Bronchial epithelial cell (primary cell): Measurements from ENCODE around the gene RFTN1. TPM values are rescaled to one million over a fixed set of nuclear protein-coding genes. Genes with fewer than 3 reads are reported as not detected.

Experiments used
- DNase-seq: peaks from one replicate; pipeline ENCODE4 v3.0.0-alpha.2; 2010; ENCODE audit warnings: low read depth
- FAIRE-seq: peaks from 2 replicates; lab custom pipeline; 2011; peaks lifted over from hg19 to GRCh38; lab: Jason Lieb, UNC
- H3K27me3 ChIP-seq: 2 replicates; pipeline ENCODE4 v1.5.1; 2011; ENCODE audit warnings: low read length; ENCODE audit not compliant: control insufficient read depth, insufficient read depth
- H3K36me3 ChIP-seq: 2 replicates; pipeline ENCODE4 v1.5.1; 2011; ENCODE audit warnings: low read length; ENCODE audit not compliant: control insufficient read depth, insufficient read depth
- H3K4me3 ChIP-seq: 2 replicates; pipeline ENCODE4 v1.5.1; 2011; ENCODE audit warnings: mild to moderate bottlenecking, low read depth, low read length, control low read depth
- total RNA-seq: library from RNA; depleted of rRNA; stranded (reverse); fragments of >200 nt; gene quantifications from 2 replicates; pipeline ENCODE4 v1.2.1, GENCODE V29; 2014
- TF ChIP-seq, protein P1 (sequence below): IDR thresholded peaks from 2 replicates; pipeline ENCODE4 v1.5.1; 2011; ENCODE audit warnings: mild to moderate bottlenecking, moderate library complexity, low read length, control low read depth, inconsistent platforms; ENCODE audit not compliant: insufficient read depth, severe bottlenecking

Gene RFTN1
- total RNA-seq, 1 donor from 2014 or later, result 9.2 TPM

- DNase-seq, result no peak
- no peak for FAIRE-seq
- TF ChIP-seq, protein P1, sequence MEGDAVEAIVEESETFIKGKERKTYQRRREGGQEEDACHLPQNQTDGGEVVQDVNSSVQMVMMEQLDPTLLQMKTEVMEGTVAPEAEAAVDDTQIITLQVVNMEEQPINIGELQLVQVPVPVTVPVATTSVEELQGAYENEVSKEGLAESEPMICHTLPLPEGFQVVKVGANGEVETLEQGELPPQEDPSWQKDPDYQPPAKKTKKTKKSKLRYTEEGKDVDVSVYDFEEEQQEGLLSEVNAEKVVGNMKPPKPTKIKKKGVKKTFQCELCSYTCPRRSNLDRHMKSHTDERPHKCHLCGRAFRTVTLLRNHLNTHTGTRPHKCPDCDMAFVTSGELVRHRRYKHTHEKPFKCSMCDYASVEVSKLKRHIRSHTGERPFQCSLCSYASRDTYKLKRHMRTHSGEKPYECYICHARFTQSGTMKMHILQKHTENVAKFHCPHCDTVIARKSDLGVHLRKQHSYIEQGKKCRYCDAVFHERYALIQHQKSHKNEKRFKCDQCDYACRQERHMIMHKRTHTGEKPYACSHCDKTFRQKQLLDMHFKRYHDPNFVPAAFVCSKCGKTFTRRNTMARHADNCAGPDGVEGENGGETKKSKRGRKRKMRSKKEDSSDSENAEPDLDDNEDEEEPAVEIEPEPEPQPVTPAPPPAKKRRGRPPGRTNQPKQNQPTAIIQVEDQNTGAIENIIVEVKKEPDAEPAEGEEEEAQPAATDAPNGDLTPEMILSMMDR, result no peak
- Histone ChIP-seq H3K36me3 (peaks cover 1% of the 10 kb centered on the region), H3K4me3 (no peak overlapping the region), H3K27me3 (no peaks in the 10 kb centered on the region)
These were observed 180.5 kb downstream of the RFTN1 start for GRCh38 chr3:16332904-16333426.

- TF ChIP-seq, protein P1, result no peak
- Histone ChIP-seq H3K27me3 (no peaks in the 10 kb centered on the region), H3K4me3 (no peak overlapping the region), H3K36me3 (peaks cover 3% of the 10 kb centered on the region)
- FAIRE-seq, result no peak
- DNase-seq, result no peak
These were observed 182.1 kb downstream of the RFTN1 start for GRCh38 chr3:16331319-16331883.

- no peak for FAIRE-seq
- Histone ChIP-seq H3K36me3 (peaks cover 3% of the 10 kb centered on the region), H3K4me3 (no peak overlapping the region), H3K27me3 (no peaks in the 10 kb centered on the region)
- no peak for DNase-seq
- TF ChIP-seq, protein P1, result no peak
These were observed 183.1 kb downstream of the RFTN1 start for GRCh38 chr3:16330351-16330750.

GRCh38 chr3:16329826-16330129 is 183.7 kb downstream of the RFTN1 start:
- FAIRE-seq, result no peak
- H3K27me3 ChIP-seq, result no peaks in the 10 kb centered on the region
- peaks cover 3% of the 10 kb centered on the region for H3K36me3 ChIP-seq
- H3K4me3 ChIP-seq, result no peak overlapping the region
- no peak for DNase-seq
- TF ChIP-seq, protein P1, result no peak

DNA sequence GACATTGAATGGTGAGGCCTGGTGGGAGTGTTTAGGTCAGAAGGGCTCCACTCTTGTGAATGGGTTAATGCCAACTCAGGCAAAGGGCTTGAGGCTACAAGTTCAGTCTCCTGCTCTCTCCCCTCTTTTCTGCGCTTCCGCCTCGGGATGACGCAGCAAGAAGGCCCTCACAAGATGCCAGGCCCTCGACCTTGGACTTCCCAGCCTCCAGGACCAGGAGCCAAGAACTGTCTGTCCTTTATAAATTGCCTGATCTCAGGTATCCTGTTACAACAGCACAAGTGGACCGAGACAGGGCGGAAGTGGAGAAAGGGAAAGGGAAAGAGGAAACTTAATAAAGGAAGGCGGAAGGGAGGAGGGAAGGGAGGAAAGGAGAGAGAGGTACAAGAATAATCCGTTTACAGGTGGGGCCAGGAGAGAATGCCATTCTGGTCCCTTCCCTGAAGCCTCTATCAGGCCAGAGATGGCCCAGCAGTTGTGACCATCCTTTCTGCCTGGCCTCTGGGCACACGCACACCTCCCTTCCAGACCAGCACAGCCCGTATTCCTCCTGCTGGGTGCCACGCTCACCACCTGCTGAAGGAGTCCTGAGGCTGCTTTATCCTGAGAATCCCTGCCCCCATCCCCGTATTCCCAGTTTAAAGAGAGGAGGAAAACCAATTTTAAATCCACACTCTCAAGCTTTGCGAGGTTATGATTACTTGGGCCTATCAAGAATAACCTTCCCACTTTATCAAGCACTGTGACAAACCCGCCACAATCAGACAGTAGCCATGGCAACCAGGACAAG is 184.3 kb downstream of the RFTN1 start:
- peaks cover 3% of the 10 kb centered on the region for H3K36me3 ChIP-seq

More for the DNA sequence above, 184.3 kb downstream of the RFTN1 start:
- DNase-seq (no peak), FAIRE-seq (no peak)
- TF ChIP-seq, protein P1, result no peak
- Histone ChIP-seq H3K27me3 (no peaks in the 10 kb centered on the region), H3K4me3 (no peak overlapping the region)
